Colonic mucosa (tissue), 4 donors: ENCODE results near the gene ADK. TPM values are rescaled to one million over a fixed set of nuclear protein-coding genes. Genes with fewer than 3 reads are reported as not detected.

Source experiments
- DNase-seq: peaks from one replicate; pipeline ENCODE4 v3.0.0-alpha.2; 2020
- H3K27ac ChIP-seq: fragments of 200-600 bp; one replicate; pipeline ENCODE4 v1.8.0; 2021
- H3K27me3 ChIP-seq: fragments of 200-600 bp; one replicate; pipeline ENCODE4 v1.8.0; 2021
- H3K36me3 ChIP-seq: fragments of 200-600 bp; one replicate; pipeline ENCODE4 v1.8.0; 2021
- H3K4me1 ChIP-seq: fragments of 200-600 bp; one replicate; pipeline ENCODE4 v1.8.0; 2021; ENCODE audit warnings: mild to moderate bottlenecking
- H3K4me3 ChIP-seq: fragments of 200-600 bp; one replicate; pipeline ENCODE4 v1.8.0; 2021
- H3K9ac ChIP-seq, 2 donors: one replicate each; pipeline ENCODE4 v1.7.0; 2013; ENCODE audit warnings: control low read depth in 2 of 2, low read depth in 2 of 2, low read length in 2 of 2
- H3K9me3 ChIP-seq: fragments of 200-600 bp; one replicate; pipeline ENCODE4 v1.8.0; 2021
- intact Hi-C: fragments of 100-400 bp; cut with DNase I; formaldehyde crosslinking; loops from one replicate; pipeline ENCODE4 v1.14.1; 2022
- total RNA-seq, 2 donors: library from RNA; stranded (reverse); fragmentation: NEBNext Ultra II Directional in 1 of 2; extraction: Animal tissue kit (Norgen Biotek cat#: 25700) in 1 of 2; gene quantifications; one replicate each; pipeline ENCODE4 v1.2.1, GENCODE V29; 2021
- TF ChIP-seq, protein P1 (sequence below): fragments of 200-600 bp; IDR thresholded peaks from one replicate; pipeline ENCODE4 v1.8.0; 2022; ENCODE audit warnings: antibody characterized with exemption, mild to moderate bottlenecking
- donor health status: healthy.
- donor health status: DM: no; HTN: no; CAD: no.
- donor health status: DM: no; HTN: no; CAD: no.

The ADK gene
- total RNA-seq, 2 donors from 2014 or later: 20.2 to 27.6 TPM

DNA sequence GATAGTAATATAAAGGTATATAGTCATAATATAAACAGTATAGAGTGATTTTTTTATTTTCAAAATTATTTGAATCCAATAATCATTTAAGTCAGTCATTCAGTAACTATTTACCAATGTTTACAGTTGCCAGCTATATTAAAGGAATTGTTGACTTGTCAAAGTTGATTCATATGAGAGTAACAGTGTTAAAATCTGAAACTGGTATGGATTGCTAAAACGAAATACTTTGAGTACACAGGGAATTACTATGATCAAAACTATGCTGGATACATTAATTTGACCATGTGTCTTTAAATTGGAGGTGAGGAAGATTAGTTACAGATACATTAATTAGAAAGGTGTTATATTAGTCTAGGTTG is 282.6 kb downstream of the ADK start:
- Histone ChIP-seq H3K27ac (no peak overlapping the region), H3K27me3 (no peaks in the 10 kb centered on the region), H3K9me3 (no peaks in the 10 kb centered on the region), H3K36me3 (no peaks in the 10 kb centered on the region), H3K9ac (no peak overlapping the region), H3K4me3 (no peak overlapping the region), H3K4me1 (no peaks in the 10 kb centered on the region)
- intact Hi-C loops: no loop called here
- TF ChIP-seq, protein P1, sequence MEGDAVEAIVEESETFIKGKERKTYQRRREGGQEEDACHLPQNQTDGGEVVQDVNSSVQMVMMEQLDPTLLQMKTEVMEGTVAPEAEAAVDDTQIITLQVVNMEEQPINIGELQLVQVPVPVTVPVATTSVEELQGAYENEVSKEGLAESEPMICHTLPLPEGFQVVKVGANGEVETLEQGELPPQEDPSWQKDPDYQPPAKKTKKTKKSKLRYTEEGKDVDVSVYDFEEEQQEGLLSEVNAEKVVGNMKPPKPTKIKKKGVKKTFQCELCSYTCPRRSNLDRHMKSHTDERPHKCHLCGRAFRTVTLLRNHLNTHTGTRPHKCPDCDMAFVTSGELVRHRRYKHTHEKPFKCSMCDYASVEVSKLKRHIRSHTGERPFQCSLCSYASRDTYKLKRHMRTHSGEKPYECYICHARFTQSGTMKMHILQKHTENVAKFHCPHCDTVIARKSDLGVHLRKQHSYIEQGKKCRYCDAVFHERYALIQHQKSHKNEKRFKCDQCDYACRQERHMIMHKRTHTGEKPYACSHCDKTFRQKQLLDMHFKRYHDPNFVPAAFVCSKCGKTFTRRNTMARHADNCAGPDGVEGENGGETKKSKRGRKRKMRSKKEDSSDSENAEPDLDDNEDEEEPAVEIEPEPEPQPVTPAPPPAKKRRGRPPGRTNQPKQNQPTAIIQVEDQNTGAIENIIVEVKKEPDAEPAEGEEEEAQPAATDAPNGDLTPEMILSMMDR: no peak
- DNase-seq: no peak

DNA sequence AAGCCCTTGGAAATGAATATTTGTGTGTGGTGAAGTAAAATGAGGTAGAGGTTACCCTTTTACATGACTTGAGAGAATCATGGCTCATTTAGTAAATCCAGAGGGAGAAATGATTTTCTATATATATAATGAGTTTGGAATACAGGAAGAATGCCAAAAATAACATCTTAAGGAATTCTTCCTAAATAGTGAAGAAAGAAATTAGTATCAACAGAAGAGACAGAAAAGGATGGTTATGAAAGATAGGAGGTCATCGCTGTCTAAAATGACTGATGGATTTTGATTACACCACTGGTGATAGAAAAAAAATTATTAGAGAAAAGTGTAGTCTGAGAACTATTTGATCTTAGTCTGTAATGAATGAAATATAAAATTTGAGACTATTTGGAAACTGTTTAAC is 283.0 kb downstream of the ADK start:
- Histone ChIP-seq H3K9me3 (no peaks in the 10 kb centered on the region), H3K4me1 (no peaks in the 10 kb centered on the region), H3K27ac (no peak overlapping the region), H3K4me3 (no peak overlapping the region), H3K27me3 (no peaks in the 10 kb centered on the region), H3K36me3 (no peaks in the 10 kb centered on the region), H3K9ac (no peak overlapping the region)
- TF ChIP-seq, protein P1: no peak
- no peak for DNase-seq
- intact Hi-C loops: no loop called here

DNA sequence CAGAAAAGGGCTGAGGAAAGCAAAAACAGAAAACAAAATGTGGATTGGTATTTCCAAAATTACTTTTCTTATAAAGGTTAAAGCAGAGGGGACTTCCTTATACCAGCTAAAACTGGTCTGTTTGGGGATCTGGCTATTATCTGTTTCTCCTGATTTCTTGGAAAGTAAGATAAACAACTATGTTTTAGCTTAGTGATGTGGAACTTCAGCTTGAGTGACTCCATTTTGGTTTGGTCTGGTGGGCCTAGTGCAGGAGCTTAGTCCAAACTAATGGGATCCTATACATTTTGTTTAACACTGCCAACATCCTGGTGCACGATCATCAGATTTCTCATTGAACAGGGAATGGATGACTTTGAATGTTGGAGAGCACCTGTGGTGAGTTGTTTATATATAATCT is 283.5 kb downstream of the ADK start:
- Histone ChIP-seq H3K27me3 (no peaks in the 10 kb centered on the region), H3K9me3 (no peaks in the 10 kb centered on the region), H3K36me3 (no peaks in the 10 kb centered on the region), H3K9ac (no peak overlapping the region), H3K4me3 (no peak overlapping the region), H3K27ac (no peak overlapping the region), H3K4me1 (no peaks in the 10 kb centered on the region)
- TF ChIP-seq, protein P1: no peak
- DNase-seq: no peak
- intact Hi-C loops: no loop called here

DNA sequence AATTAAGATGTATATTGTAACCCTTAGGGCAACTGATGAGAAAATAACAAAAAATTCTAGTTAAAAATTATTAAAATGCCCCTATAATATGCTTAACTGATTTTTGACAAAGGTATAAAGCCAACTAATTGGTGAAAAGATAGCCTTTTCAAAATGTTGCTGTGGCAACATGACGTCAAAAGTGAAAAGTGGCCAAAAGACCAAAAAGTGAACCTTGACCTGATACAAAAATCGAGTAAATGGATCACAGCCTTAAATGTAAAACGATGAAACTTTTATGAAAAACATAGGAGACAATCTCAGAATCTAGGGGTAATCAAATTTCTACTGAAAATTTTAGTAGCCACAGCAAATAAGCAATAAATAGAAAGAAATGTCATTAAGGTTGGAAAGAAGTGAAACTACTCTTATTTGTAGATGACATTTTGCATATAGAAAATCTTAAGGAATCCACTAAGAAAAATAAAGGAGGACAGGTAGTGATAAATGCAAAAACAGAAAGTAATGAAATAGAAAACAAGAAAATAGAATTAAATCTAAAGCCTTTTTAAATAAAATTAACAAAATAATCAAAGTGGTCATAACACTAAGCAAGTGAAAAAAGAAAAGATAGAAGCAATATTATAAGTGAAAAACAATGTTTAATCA is 285.6 kb downstream of the ADK start:
- no peak overlapping the region for H3K4me3 ChIP-seq
- H3K9ac ChIP-seq: no peak overlapping the region
- H3K4me1 ChIP-seq: no peaks in the 10 kb centered on the region
- TF ChIP-seq, protein P1: no peak
- intact Hi-C loops: no loop called here
- H3K9me3 ChIP-seq: no peaks in the 10 kb centered on the region
- no peaks in the 10 kb centered on the region for H3K36me3 ChIP-seq
- DNase-seq: no peak
- H3K27me3 ChIP-seq: no peaks in the 10 kb centered on the region
- H3K27ac ChIP-seq: no peak overlapping the region

DNA sequence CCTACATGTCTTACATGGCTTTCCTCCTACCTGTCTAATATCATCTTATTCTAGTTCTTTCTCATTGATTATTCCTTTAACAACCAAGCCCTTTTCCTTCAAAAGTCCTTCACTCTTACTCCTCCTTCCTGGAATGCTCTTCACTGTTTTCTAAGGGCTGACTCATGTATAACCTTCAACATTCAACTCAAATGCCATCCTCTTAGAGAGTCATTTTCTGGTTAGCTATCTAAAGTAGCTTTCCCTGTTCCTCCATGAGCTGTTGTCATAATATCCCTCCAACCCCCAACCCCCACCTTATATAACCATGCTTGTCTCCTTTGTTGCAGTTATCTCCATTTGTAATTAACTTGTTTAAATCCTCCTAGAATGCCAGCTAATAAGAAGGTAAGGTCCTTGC is 286.8 kb downstream of the ADK start:
- H3K36me3 ChIP-seq: no peaks in the 10 kb centered on the region
- H3K27me3 ChIP-seq: no peaks in the 10 kb centered on the region
- DNase-seq: no peak
- no peaks in the 10 kb centered on the region for H3K4me1 ChIP-seq
- TF ChIP-seq, protein P1: no peak
- intact Hi-C loops: no loop called here
- no peak overlapping the region for H3K4me3 ChIP-seq
- H3K27ac ChIP-seq: no peak overlapping the region
- no peaks in the 10 kb centered on the region for H3K9me3 ChIP-seq
- no peak overlapping the region for H3K9ac ChIP-seq
